K562 (cell line): ENCODE measurements around the gene CD6. TPM values are rescaled to one million over a fixed set of nuclear protein-coding genes. Genes with fewer than 3 reads are reported as not detected.

Experiments used
- ATAC-seq: fragments of 200-7000 bp; cut with Tn5 transposase; 3 replicates; pipeline ENCODE4 v1.9.1; 2020; ENCODE audit warnings: moderate library complexity
- BruUV-seq: library from RNA; stranded (reverse); fragments of 400-500 nt; replicated peaks from 2 replicates; lab custom pipeline; 2021; lab: Mats Ljungman, UMichigan
- CTCF ChIA-PET: fragments of 300-600 bp; formaldehyde crosslinking; extraction: SDS; loops from one replicate; lab custom pipeline; 2021; ENCODE audit warnings: low intra/inter-chr PET ratio; lab: Yijun Ruan, JAX
- POLR2A ChIA-PET: fragments of 300-600, 350-650 bp; sonication (Branson Sonifier 250); formaldehyde crosslinking; extraction: SDS; loops from one replicate; lab custom pipeline; 2021; ENCODE audit warnings: antibody characterized with exemption, inconsistent platforms; lab: Yijun Ruan, JAX
- DNase-seq, 4 experiments: peaks; one replicate each; pipeline versions ENCODE4 v3.0.0 to v3.0.0-alpha.2; 2011 to 2018; ENCODE audit warnings: low spot score in 3 of 4, mixed read lengths in 3 of 4; ENCODE audit errors: extremely low read depth in 1 of 4
- FAIRE-seq: peaks from 2 replicates; lab custom pipeline; 2011; peaks lifted over from hg19 to GRCh38; lab: Jason Lieb, UNC
- H2AFZ ChIP-seq: 2 replicates; pipeline ENCODE4 v1.6.0; 2011; ENCODE audit warnings: low read depth, low read length, control low read depth, inconsistent platforms
- H3K27ac ChIP-seq: fragments of 200-600 bp; 3 replicates; pipeline ENCODE4 v1.8.0; 2011; ENCODE audit warnings: low read depth, mild to moderate bottlenecking, control low read depth, inconsistent platforms, low read length, moderate library complexity, mixed read lengths; ENCODE audit errors: extremely low read depth
- H3K27me3 ChIP-seq, 2 experiments: fragments of 300-600 bp in 1 of 2; 2 replicates in 1 of 2; 3 replicates in 1 of 2; pipeline versions ENCODE4 v1.6.0 to v1.8.0; 2011; ENCODE audit warnings: inconsistent platforms in 2 of 2, low read length in 2 of 2, mild to moderate bottlenecking in 1 of 2, mixed read lengths in 1 of 2, moderate library complexity in 1 of 2; ENCODE audit not compliant: control insufficient read depth in 2 of 2, insufficient read depth in 2 of 2
- H3K36me3 ChIP-seq: fragments of 300-600 bp; 3 replicates; pipeline ENCODE4 v1.8.0; 2011; ENCODE audit warnings: mild to moderate bottlenecking, low read length, inconsistent platforms; ENCODE audit not compliant: control insufficient read depth, insufficient read depth
- H3K4me1 ChIP-seq, 2 experiments: fragments of 200-600 bp in 1 of 2; replicated peaks in 1 of 2; 2 replicates in 1 of 2; 3 replicates in 1 of 2; pipeline versions ENCODE4 v1.5.1 to v1.8.0; 2011; ENCODE audit warnings: inconsistent platforms in 2 of 2, low read length in 2 of 2, mild to moderate bottlenecking in 1 of 2, mixed read lengths in 1 of 2, moderate library complexity in 1 of 2; ENCODE audit not compliant: control insufficient read depth in 2 of 2, insufficient read depth in 2 of 2
- H3K4me2 ChIP-seq: 2 replicates; pipeline ENCODE4 v1.6.1; 2011; ENCODE audit warnings: low read length, control low read depth, inconsistent platforms, mixed read lengths; ENCODE audit not compliant: insufficient read depth
- H3K4me3 ChIP-seq: fragments of 200-600 bp; sonication (generic), shearing (Covaris generic); 2 replicates; pipeline ENCODE4 v1.5.1; 2016; ENCODE audit warnings: control low read depth, inconsistent platforms
- H3K79me2 ChIP-seq: fragments of 200-600 bp; 3 replicates; pipeline ENCODE4 v1.8.0; 2011; ENCODE audit warnings: low read length, inconsistent platforms; ENCODE audit not compliant: control insufficient read depth, insufficient read depth
- H3K9ac ChIP-seq, 2 experiments: 2 replicates each; pipeline versions ENCODE4 v1.6.0 to v1.6.1; 2011; ENCODE audit warnings: low read depth in 2 of 2, low read length in 2 of 2, control low read depth in 1 of 2, inconsistent platforms in 1 of 2, mild to moderate bottlenecking in 1 of 2, mixed read lengths in 1 of 2; ENCODE audit not compliant: insufficient read depth in 1 of 2
- H3K9me1 ChIP-seq: one replicate; pipeline ENCODE4 v1.6.0; 2011; ENCODE audit warnings: inconsistent platforms, mild to moderate bottlenecking, low read length, moderate library complexity; ENCODE audit not compliant: control insufficient read depth, insufficient read depth
- H3K9me3 ChIP-seq: replicated peaks from 2 replicates; pipeline ENCODE4 v1.5.1; 2011; ENCODE audit warnings: low read depth, low read length, inconsistent platforms; ENCODE audit not compliant: control insufficient read depth, insufficient read depth
- H4K20me1 ChIP-seq: replicated peaks from 2 replicates; pipeline ENCODE4 v1.6.1; 2011; ENCODE audit warnings: low read length, inconsistent platforms, mixed read lengths; ENCODE audit not compliant: control insufficient read depth, insufficient read depth
- BCL6 ChIP-seq: fragments of 250-450 bp; sonication (Bioruptor Pico); IDR thresholded peaks from 2 replicates; pipeline ENCODE4 v1.4.0; 2020
- GTF2A2 ChIP-seq: IDR thresholded peaks from 2 replicates; pipeline ENCODE4 v1.6.1; 2016; ENCODE audit warnings: mild to moderate bottlenecking, missing genetic modification characterization, missing compliant biosample characterization
- KDM1A ChIP-seq, 2 experiments: fragments of 450-650 bp; IDR thresholded peaks; 2 replicates each; pipeline ENCODE4 v1.6.1; 2016; ENCODE audit warnings: mild to moderate bottlenecking in 2 of 2
- POLR3G ChIP-seq: IDR thresholded peaks from 2 replicates; pipeline ENCODE4 v1.6.1; 2011; ENCODE audit not compliant: insufficient read length, insufficient replicate concordance; ENCODE audit errors: extremely low read depth
- WGBS: fragments of 100-300 bp; shearing (Covaris generic); methylation state at CpG from one replicate; pipeline ENCODE4 v1.1.6; 2016; ENCODE audit warnings: low coverage, mixed read lengths; ENCODE audit not compliant: insufficient coverage; ENCODE audit errors: missing lambda C conversion rate; 5-methylcytosine and 5-hydroxymethylcytosine counted together
- in situ Hi-C: fragments of 300-500 bp; cut with MboI; formaldehyde crosslinking; loops from 4 replicates; pipeline ENCODE4 v1.15.0; 2018; ENCODE audit warnings: inconsistent platforms, mixed read lengths
- intact Hi-C: fragments of 100-400 bp; cut with micrococcal nuclease; formaldehyde crosslinking; loops from 2 replicates; pipeline ENCODE4 v1.14.2; 2022
- polyA plus RNA-seq, 8 experiments: library from polyadenylated mRNA; depleted of rRNA in 4 of 8; stranded (reverse) in 5 of 8; unstranded in 3 of 8; fragments of >200 nt; fragmentation: Nextera tagmentation in 2 of 8; fragmentation: Illumina TruSeq in 1 of 8; extraction: Ambion mirVana in 2 of 8; extraction: Trizol in 1 of 8; gene quantifications; 2 replicates each; pipeline versions ENCODE4 v1.2.1 to v1.2.3, GENCODE V29; 2011 to 2014; ENCODE audit warnings: inconsistent platforms in 1 of 8, missing spikeins in 1 of 8
- total RNA-seq, 7 experiments: library from RNA; depleted of rRNA in 6 of 7; stranded (reverse); fragments of >200 nt in 6 of 7; fragmentation: Illumina TruSeq in 2 of 7; extraction: Trizol in 2 of 7; gene quantifications; 2 replicates each; pipeline versions ENCODE4 v1.2.1 to v1.2.3, GENCODE V29; 2011 to 2021; ENCODE audit warnings: low replicate concordance in 1 of 7
- TF ChIP-seq, protein P1 (sequence below): fragments of 450-650 bp; IDR thresholded peaks from one replicate; pipeline ENCODE4 v1.6.1; 2018; ENCODE audit warnings: mild to moderate bottlenecking, moderate library complexity; ENCODE audit not compliant: partially characterized antibody

CD6 gene
- total and polyA plus RNA-seq, 9 of the 15 experiments (the other 6 are each of a cell fraction or from before 2014, with no cell fraction given): 0.84 TPM; not detected in 8

DNA sequence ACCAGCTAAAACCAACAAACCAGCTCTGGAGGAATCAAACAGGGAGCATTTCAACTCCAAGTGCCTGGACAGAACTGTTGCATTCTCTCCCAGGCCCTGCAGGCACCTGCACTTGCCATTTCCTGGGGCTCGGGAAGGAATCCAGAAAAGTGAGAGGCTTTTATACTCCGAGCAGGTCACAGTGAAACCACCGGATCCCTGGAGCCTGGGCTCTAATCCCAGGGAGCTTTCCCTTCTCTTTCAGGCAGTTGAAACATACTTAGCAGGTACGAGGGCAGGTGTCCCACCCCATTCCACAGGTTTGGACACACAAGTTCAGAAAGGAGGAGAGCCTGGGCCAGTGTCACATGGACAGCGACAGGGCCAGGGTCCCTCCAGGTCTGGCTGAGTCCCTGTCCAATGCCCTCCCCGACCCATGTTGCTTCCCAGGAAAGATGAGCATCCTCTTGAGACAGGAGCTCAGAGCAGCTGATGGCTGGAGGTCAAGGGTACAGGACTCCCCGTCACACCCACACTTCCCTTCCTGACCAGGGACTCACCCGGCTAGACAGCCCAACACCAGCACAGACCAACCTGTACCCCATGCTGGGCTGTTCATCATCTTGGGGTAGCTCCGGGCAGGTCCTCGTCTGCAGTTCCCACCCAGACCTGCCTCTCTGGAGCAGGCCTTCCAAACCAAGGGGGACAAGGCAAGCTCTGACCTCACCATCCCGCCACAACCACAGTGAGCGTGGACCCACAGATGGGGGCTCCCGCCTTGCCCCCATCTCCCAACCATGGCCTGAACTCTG, 80.9 kb downstream of the CD6 start:
- FAIRE-seq (no peak), ATAC-seq (no peak), DNase-seq (no peak)
- Histone ChIP-seq H3K4me3 (no peak overlapping the region), H4K20me1 (peaks cover 4% of the 10 kb centered on the region; the same call in 1 of the 2 replicates), H3K27me3 (peaks cover 61 to 73% of the 10 kb centered on the region in 2 experiments), H3K79me2 (no peaks in the 10 kb centered on the region), H2AFZ (no peak overlapping the region), H3K4me1 (no peaks in the 10 kb centered on the region), H3K4me2 (no peak overlapping the region), H3K36me3 (no peaks in the 10 kb centered on the region), H3K9me1 (no peaks in the 10 kb centered on the region), H3K9ac (no peak overlapping the region), H3K9me3 (no peaks in the 10 kb centered on the region), H3K27ac (no peak overlapping the region)
- ChIA-PET POLR2A (interaction anchor here (1.0 kb wide), 1 partner anchor 11 kb away, joined by 3 read pairs; no protein-coding TSS in a partner anchor), CTCF (no interaction called here)
- in situ Hi-C loops: no loop called here
- under 1% methylated on average over 13 of the region's 13 CpGs for WGBS
- TF ChIP-seq, protein P1, sequence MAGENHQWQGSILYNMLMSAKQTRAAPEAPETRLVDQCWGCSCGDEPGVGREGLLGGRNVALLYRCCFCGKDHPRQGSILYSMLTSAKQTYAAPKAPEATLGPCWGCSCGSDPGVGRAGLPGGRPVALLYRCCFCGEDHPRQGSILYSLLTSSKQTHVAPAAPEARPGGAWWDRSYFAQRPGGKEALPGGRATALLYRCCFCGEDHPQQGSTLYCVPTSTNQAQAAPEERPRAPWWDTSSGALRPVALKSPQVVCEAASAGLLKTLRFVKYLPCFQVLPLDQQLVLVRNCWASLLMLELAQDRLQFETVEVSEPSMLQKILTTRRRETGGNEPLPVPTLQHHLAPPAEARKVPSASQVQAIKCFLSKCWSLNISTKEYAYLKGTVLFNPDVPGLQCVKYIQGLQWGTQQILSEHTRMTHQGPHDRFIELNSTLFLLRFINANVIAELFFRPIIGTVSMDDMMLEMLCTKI: no peak
- TF ChIP-seq GTF2A2 (tag): no peak
- no peak for TF ChIP-seq BCL6 (CRISPR knock-in tag)
- TF ChIP-seq KDM1A (IDR thresholded peaks at IDR 0.05): no peak
- no peak for TF ChIP-seq POLR3G
- intact Hi-C loops: no loop called here
- BruUV-seq: no TSS peak
